H9 (cell line): ENCODE data around the gene SLC27A6. TPM values are rescaled to one million over a fixed set of nuclear protein-coding genes. Genes with fewer than 3 reads are reported as not detected.

Experiments
- DNase-seq: peaks from one replicate; pipeline ENCODE4 v3.0.0-alpha.2; 2017
- H2AFZ ChIP-seq: one replicate; pipeline ENCODE4 v1.6.1; 2013; ENCODE audit warnings: mild to moderate bottlenecking, low read length, control low read depth, moderate library complexity
- H2AK5ac ChIP-seq: 2 replicates; pipeline ENCODE4 v1.6.1; 2013; ENCODE audit warnings: low read length, control low read depth, mixed read lengths; ENCODE audit not compliant: insufficient read length
- H2BK120ac ChIP-seq: one replicate; pipeline ENCODE4 v1.6.1; 2013; ENCODE audit warnings: low read depth, mild to moderate bottlenecking, low read length, control low read depth, inconsistent platforms; ENCODE audit not compliant: poor library complexity, severe bottlenecking
- H2BK12ac ChIP-seq: 2 replicates; pipeline ENCODE4 v1.6.1; 2013; ENCODE audit warnings: low read length, control low read depth, mixed read lengths, low read depth; ENCODE audit not compliant: insufficient read length
- H2BK15ac ChIP-seq: 2 replicates; pipeline ENCODE4 v1.6.1; 2013; ENCODE audit warnings: low read depth, low read length, control low read depth
- H2BK20ac ChIP-seq: one replicate; pipeline ENCODE4 v1.6.1; 2013; ENCODE audit warnings: low read depth, mild to moderate bottlenecking, low read length, control low read depth, inconsistent platforms; ENCODE audit not compliant: poor library complexity, severe bottlenecking
- H2BK5ac ChIP-seq: 2 replicates; pipeline ENCODE4 v1.6.1; 2013; ENCODE audit warnings: low read length, control low read depth, mixed read lengths; ENCODE audit not compliant: insufficient read length
- H3K14ac ChIP-seq: 2 replicates; pipeline ENCODE4 v1.6.1; 2013; ENCODE audit warnings: low read length, control low read depth; ENCODE audit not compliant: insufficient read depth
- H3K18ac ChIP-seq: 2 replicates; pipeline ENCODE4 v1.6.1; 2013; ENCODE audit warnings: low read depth, mild to moderate bottlenecking, mixed read lengths, low read length, control low read depth; ENCODE audit not compliant: insufficient read length
- H3K23ac ChIP-seq: 2 replicates; pipeline ENCODE4 v1.6.1; 2013; ENCODE audit warnings: low read length, control low read depth, mixed read lengths, low read depth; ENCODE audit not compliant: insufficient read length
- H3K23me2 ChIP-seq: 2 replicates; pipeline ENCODE4 v1.6.1; 2013; ENCODE audit warnings: low read depth, mild to moderate bottlenecking, mixed read lengths, low read length, control low read depth; ENCODE audit not compliant: insufficient read length, poor library complexity, severe bottlenecking
- H3K27ac ChIP-seq: 2 replicates; pipeline ENCODE4 v1.5.1; 2013; ENCODE audit warnings: low read length, control low read depth, mixed read lengths, low read depth; ENCODE audit not compliant: insufficient read length
- H3K27me3 ChIP-seq: 2 replicates; pipeline ENCODE4 v1.6.1; 2013; ENCODE audit warnings: low read length, control low read depth, inconsistent platforms; ENCODE audit not compliant: insufficient read depth
- H3K4ac ChIP-seq: 2 replicates; pipeline ENCODE4 v1.6.1; 2013; ENCODE audit warnings: low read depth, mild to moderate bottlenecking, control low read depth, inconsistent platforms, low read length, moderate library complexity
- H3K4me1 ChIP-seq: 2 replicates; pipeline ENCODE4 v1.6.1; 2013; ENCODE audit warnings: low read length, control low read depth, inconsistent platforms; ENCODE audit not compliant: insufficient read depth
- H3K4me2 ChIP-seq: 2 replicates; pipeline ENCODE4 v1.6.1; 2013; ENCODE audit warnings: low read length, control low read depth, mixed read lengths; ENCODE audit not compliant: insufficient read length, insufficient read depth
- H3K56ac ChIP-seq: 2 replicates; pipeline ENCODE4 v1.6.1; 2013; ENCODE audit warnings: low read depth, mild to moderate bottlenecking, mixed read lengths, low read length, control low read depth; ENCODE audit not compliant: insufficient read length
- H3K79me1 ChIP-seq: 2 replicates; pipeline ENCODE4 v1.6.1; 2013; ENCODE audit warnings: low read depth, mild to moderate bottlenecking, moderate library complexity, low read length, control low read depth, inconsistent platforms; ENCODE audit not compliant: insufficient read depth, poor library complexity, severe bottlenecking
- H3K79me2 ChIP-seq: 2 replicates; pipeline ENCODE4 v1.6.1; 2013; ENCODE audit warnings: low read length, control low read depth, inconsistent platforms; ENCODE audit not compliant: insufficient read depth
- H3K9ac ChIP-seq: 2 replicates; pipeline ENCODE4 v1.6.1; 2013; ENCODE audit warnings: low read length, control low read depth, mixed read lengths; ENCODE audit not compliant: insufficient read length; ENCODE audit errors: extremely low read depth
- H3K9me3 ChIP-seq: one replicate; pipeline ENCODE4 v1.6.1; 2013; ENCODE audit warnings: low read depth, low read length, inconsistent platforms; ENCODE audit not compliant: control insufficient read depth
- H3T11ph ChIP-seq: one replicate; pipeline ENCODE4 v1.6.1; 2013; ENCODE audit warnings: mild to moderate bottlenecking, low read length, control low read depth, inconsistent platforms
- H4K20me1 ChIP-seq: one replicate; pipeline ENCODE4 v1.6.1; 2013; ENCODE audit not compliant: control insufficient read depth, insufficient read length, insufficient read depth
- H4K5ac ChIP-seq: 2 replicates; pipeline ENCODE4 v1.6.1; 2013; ENCODE audit warnings: low read depth, mild to moderate bottlenecking, mixed read lengths, low read length, control low read depth; ENCODE audit not compliant: insufficient read length
- H4K8ac ChIP-seq: replicated peaks from 2 replicates; pipeline ENCODE4 v1.6.1; 2013; ENCODE audit warnings: low read length, control low read depth, mixed read lengths, low read depth; ENCODE audit not compliant: insufficient read length
- H4K91ac ChIP-seq: 2 replicates; pipeline ENCODE4 v1.6.1; 2013; ENCODE audit warnings: low read depth, mild to moderate bottlenecking, moderate library complexity, mixed read lengths, low read length, control low read depth; ENCODE audit not compliant: insufficient read length
- H3K27ac Mint-ChIP-seq, 3 experiments: 2 replicates in 2 of 3; 3 replicates in 1 of 3; pipeline ENCODE4 v1.8.0; 2020 to 2021; ENCODE audit warnings: mixed read lengths in 3 of 3, mild to moderate bottlenecking in 1 of 3, moderate library complexity in 1 of 3
- H3K27me3 Mint-ChIP-seq: 2 replicates; pipeline ENCODE4 v1.8.0; 2021; ENCODE audit warnings: low read depth, mild to moderate bottlenecking, moderate library complexity, mixed read lengths
- H3K36me3 Mint-ChIP-seq, 3 experiments: 2 replicates in 2 of 3; 3 replicates in 1 of 3; pipeline ENCODE4 v1.8.0; 2020 to 2021; ENCODE audit warnings: low read depth in 3 of 3, mixed read lengths in 3 of 3; ENCODE audit not compliant: insufficient read depth in 1 of 3
- H3K4me1 Mint-ChIP-seq, 2 experiments: 2 replicates each; pipeline ENCODE4 v1.8.0; 2020; ENCODE audit warnings: mixed read lengths in 2 of 2
- H3K4me3 Mint-ChIP-seq, 2 experiments: 2 replicates in 1 of 2; 3 replicates in 1 of 2; pipeline ENCODE4 v1.8.0; 2020 to 2021; ENCODE audit warnings: mild to moderate bottlenecking in 2 of 2, mixed read lengths in 2 of 2, moderate library complexity in 1 of 2
- H3K9me3 Mint-ChIP-seq, 2 experiments: 2 replicates in 1 of 2; 3 replicates in 1 of 2; pipeline ENCODE4 v1.8.0; 2020; ENCODE audit warnings: mild to moderate bottlenecking in 2 of 2, mixed read lengths in 2 of 2, moderate library complexity in 1 of 2
- WGBS: extraction: QIAGEN DNeasy Blood & Tissue Kit; methylation state at CpG from one replicate; pipeline ENCODE4 v1.1.7; 2013; ENCODE audit warnings: missing lambda C conversion rate, low lambda C conversion rate, mixed read lengths; ENCODE audit not compliant: insufficient read length; ENCODE audit errors: extremely low coverage; 5-methylcytosine and 5-hydroxymethylcytosine counted together
- total RNA-seq: library from RNA; stranded (reverse); gene quantifications from 2 replicates; pipeline ENCODE4 v1.2.1, GENCODE V29; 2021
- TF ChIP-seq, protein P1 (sequence below): fragments of 200-600 bp; sonication (generic); conservative IDR thresholded peaks from 3 replicates; pipeline ENCODE4 v1.8.0; 2021; ENCODE audit warnings: antibody characterized with exemption, mild to moderate bottlenecking

SLC27A6 gene
- total RNA-seq, 1 experiment from 2014 or later, result 3.0 TPM

- Histone ChIP-seq H3K4ac (no peak overlapping the region), H3T11ph (no peak overlapping the region), H3K27ac (no peak overlapping the region), H3K23me2 (no peaks in the 10 kb centered on the region), H2AFZ (no peak overlapping the region), H2BK5ac (no peak overlapping the region), H4K20me1 (no peaks in the 10 kb centered on the region), H3K79me1 (no peaks in the 10 kb centered on the region), H2AK5ac (no peak overlapping the region), H3K4me2 (no peak overlapping the region), H3K9ac (no peak overlapping the region), H3K18ac (no peak overlapping the region), H4K5ac (no peak overlapping the region), H3K23ac (no peak overlapping the region), H3K27me3 (no peaks in the 10 kb centered on the region), H2BK20ac (no peak overlapping the region), H3K9me3 (no peaks in the 10 kb centered on the region), H4K91ac (no peak overlapping the region), H3K56ac (no peak overlapping the region), H2BK15ac (no peak overlapping the region), H3K79me2 (no peaks in the 10 kb centered on the region), H3K4me1 (no peaks in the 10 kb centered on the region), H3K14ac (no peak overlapping the region), H4K8ac (no peak overlapping the region), H2BK12ac (no peak overlapping the region), H2BK120ac (no peak overlapping the region)
- peaks cover 4% of the 10 kb centered on the region for H3K27me3 Mint-ChIP-seq
- H3K9me3 Mint-ChIP-seq, result no peaks in the 10 kb centered on the region
- WGBS, result no CpG with 5 or more reads among the region's 1 CpG
- H3K36me3 Mint-ChIP-seq, result no peaks in the 10 kb centered on the region
- no peaks in the 10 kb centered on the region for H3K4me1 Mint-ChIP-seq
- TF ChIP-seq, protein P1, sequence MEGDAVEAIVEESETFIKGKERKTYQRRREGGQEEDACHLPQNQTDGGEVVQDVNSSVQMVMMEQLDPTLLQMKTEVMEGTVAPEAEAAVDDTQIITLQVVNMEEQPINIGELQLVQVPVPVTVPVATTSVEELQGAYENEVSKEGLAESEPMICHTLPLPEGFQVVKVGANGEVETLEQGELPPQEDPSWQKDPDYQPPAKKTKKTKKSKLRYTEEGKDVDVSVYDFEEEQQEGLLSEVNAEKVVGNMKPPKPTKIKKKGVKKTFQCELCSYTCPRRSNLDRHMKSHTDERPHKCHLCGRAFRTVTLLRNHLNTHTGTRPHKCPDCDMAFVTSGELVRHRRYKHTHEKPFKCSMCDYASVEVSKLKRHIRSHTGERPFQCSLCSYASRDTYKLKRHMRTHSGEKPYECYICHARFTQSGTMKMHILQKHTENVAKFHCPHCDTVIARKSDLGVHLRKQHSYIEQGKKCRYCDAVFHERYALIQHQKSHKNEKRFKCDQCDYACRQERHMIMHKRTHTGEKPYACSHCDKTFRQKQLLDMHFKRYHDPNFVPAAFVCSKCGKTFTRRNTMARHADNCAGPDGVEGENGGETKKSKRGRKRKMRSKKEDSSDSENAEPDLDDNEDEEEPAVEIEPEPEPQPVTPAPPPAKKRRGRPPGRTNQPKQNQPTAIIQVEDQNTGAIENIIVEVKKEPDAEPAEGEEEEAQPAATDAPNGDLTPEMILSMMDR, result no peak
- no peak for DNase-seq
- H3K4me3 Mint-ChIP-seq, result no peak overlapping the region
- no peak overlapping the region; a peak in 1 of 7 replicates for H3K27ac Mint-ChIP-seq
Measured at GRCh38 chr5:129063483-129064113, 98.3 kb downstream of the SLC27A6 start.
